SK-N-MC (cell line): Measurements from ENCODE around the gene HGS.

Experiments
- EZH2 ChIP-seq: fragments of 200-600 bp; sonication (generic); IDR thresholded peaks from one replicate; pipeline ENCODE4 v1.6.1; 2017; ENCODE audit warnings: antibody characterized with exemption
- POLR2AphosphoS5 ChIP-seq: IDR thresholded peaks from 2 replicates; pipeline ENCODE4 v1.6.1; 2012; ENCODE audit warnings: mild to moderate bottlenecking, low read depth, low read length, borderline replicate concordance

- TF ChIP-seq POLR2AphosphoS5 (no peak), EZH2 (no peak)
Observed at GRCh38 chr17:81640011-81640410, 43.8 kb upstream of the HGS start.
